SK-N-SH (cell line): ENCODE measurements around the gene PDK1. TPM values are rescaled to one million over a fixed set of nuclear protein-coding genes. Genes with fewer than 3 reads are reported as not detected.
"Not testable (repeated sequence)": the region's sequence is repeated elsewhere in the genome, so short reads cannot be mapped to it uniquely, and the experiment has no call there.

Source experiments
- CTCF ChIA-PET: fragments of 300-600, 350-600 bp; formaldehyde crosslinking; extraction: SDS; loops from one replicate; lab custom pipeline; 2021; lab: Yijun Ruan, JAX
- POLR2A ChIA-PET: fragments of 350-600 bp; sonication (Branson Sonifier 250); formaldehyde crosslinking; extraction: SDS; loops from one replicate; lab custom pipeline; 2020; ENCODE audit warnings: antibody characterized with exemption, inconsistent platforms; lab: Yijun Ruan, JAX
- DNase-seq: peaks from one replicate; pipeline ENCODE4 v3.0.0; 2012
- H2AFZ ChIP-seq: fragments of 200-600 bp; sonication (generic); 2 replicates; pipeline ENCODE4 v1.8.1; 2016; ENCODE audit warnings: antibody characterized with exemption, mild to moderate bottlenecking, low read depth
- H3F3A ChIP-seq: fragments of 200-600 bp; sonication (generic); replicated peaks from 2 replicates; pipeline ENCODE3; 2016; ENCODE audit warnings: antibody characterized with exemption, mild to moderate bottlenecking; ENCODE audit not compliant: insufficient read depth
- H3K27ac ChIP-seq, 2 experiments: fragments of 200-500 bp in 1 of 2; fragments of 200-600 bp in 1 of 2; sonication (Bioruptor generic) in 1 of 2; sonication (generic), shearing (Covaris generic) in 1 of 2; 2 replicates each; pipeline versions ENCODE4 v1.5.1 to v1.6.1; 2014 to 2016; ENCODE audit warnings: low read depth in 2 of 2, inconsistent platforms in 1 of 2, low read length in 1 of 2, mild to moderate bottlenecking in 1 of 2, mixed read lengths in 1 of 2
- H3K27me3 ChIP-seq: fragments of 200-600 bp; sonication (generic), shearing (Covaris generic); 2 replicates; pipeline ENCODE4 v1.6.1; 2016; ENCODE audit warnings: mixed run types; ENCODE audit not compliant: insufficient read depth
- H3K36me3 ChIP-seq, 2 experiments: fragments of 200-500 bp in 1 of 2; fragments of 200-600 bp in 1 of 2; sonication (Bioruptor generic) in 1 of 2; sonication (generic) in 1 of 2; replicated peaks in 1 of 2; 2 replicates each; pipeline versions ENCODE3 to v1.5.1; 2014 to 2016; ENCODE audit warnings: low read length in 1 of 2, mild to moderate bottlenecking in 1 of 2; ENCODE audit not compliant: insufficient read depth in 2 of 2, control insufficient read depth in 1 of 2
- H3K4me1 ChIP-seq, 2 experiments: fragments of 200-500 bp in 1 of 2; fragments of 200-600 bp in 1 of 2; sonication (Bioruptor generic) in 1 of 2; sonication (generic), shearing (Covaris generic) in 1 of 2; 2 replicates each; pipeline versions ENCODE4 v1.5.1 to v1.6.1; 2014 to 2016; ENCODE audit warnings: low read depth in 1 of 2, low read length in 1 of 2, mixed run types in 1 of 2; ENCODE audit not compliant: insufficient read depth in 2 of 2, control insufficient read depth in 1 of 2
- H3K4me2 ChIP-seq: fragments of 200-600 bp; sonication (generic), shearing (Covaris generic); 2 replicates; pipeline ENCODE4 v1.6.1; 2017; ENCODE audit warnings: mixed run types
- H3K4me3 ChIP-seq, 2 experiments: fragments of 200-500 bp in 1 of 2; fragments of 200-600 bp in 1 of 2; sonication (Bioruptor generic) in 1 of 2; sonication (generic), shearing (Covaris generic) in 1 of 2; 2 replicates each; pipeline versions ENCODE4 v1.5.1 to v1.8.1; 2014 to 2016; ENCODE audit warnings: low read depth in 2 of 2, inconsistent platforms in 1 of 2, low read length in 1 of 2, mild to moderate bottlenecking in 1 of 2, mixed read lengths in 1 of 2, moderate library complexity in 1 of 2
- H3K79me2 ChIP-seq: fragments of 200-600 bp; sonication (generic); 2 replicates; pipeline ENCODE4 v1.8.1; 2017; ENCODE audit warnings: mild to moderate bottlenecking; ENCODE audit not compliant: insufficient read depth
- H3K9ac ChIP-seq: fragments of 200-600 bp; sonication (generic); 2 replicates; pipeline ENCODE4 v1.6.1; 2017; ENCODE audit warnings: mixed run types
- H3K9me2 ChIP-seq: fragments of 200-600 bp; sonication (generic); 2 replicates; pipeline ENCODE4 v1.6.1; 2017; ENCODE audit warnings: mixed run types
- H3K9me3 ChIP-seq: fragments of 200-600 bp; sonication (generic); 2 replicates; pipeline ENCODE4 v1.6.1; 2017; ENCODE audit warnings: mixed run types, mild to moderate bottlenecking, moderate library complexity
- H4K20me1 ChIP-seq: fragments of 200-600 bp; sonication (generic); 2 replicates; pipeline ENCODE4 v1.6.1; 2017; ENCODE audit warnings: mild to moderate bottlenecking, mixed run types; ENCODE audit not compliant: insufficient read depth
- CTCF ChIP-seq: fragments of 200-600 bp; sonication (generic); IDR thresholded peaks from 2 replicates; pipeline ENCODE4 v1.6.1; 2017; ENCODE audit warnings: antibody characterized with exemption, mild to moderate bottlenecking, moderate library complexity
- ELF1 ChIP-seq: IDR thresholded peaks from 2 replicates; pipeline ENCODE4 v1.4.0; 2012
- EP300 ChIP-seq, 2 experiments: IDR thresholded peaks; 2 replicates each; pipeline versions ENCODE4 v1.4.0 to v1.6.1; 2012; ENCODE audit warnings: borderline replicate concordance in 1 of 2, low read depth in 1 of 2, low read length in 1 of 2
- FOSL2 ChIP-seq: IDR thresholded peaks from 2 replicates; pipeline ENCODE4 v1.4.0; 2012; ENCODE audit warnings: low read depth, mild to moderate bottlenecking, moderate library complexity, borderline replicate concordance
- FOXJ3 ChIP-seq: sonication (generic); formaldehyde crosslinking; IDR thresholded peaks from 2 replicates; pipeline ENCODE4 v1.5.1; 2020; ENCODE audit warnings: mild to moderate bottlenecking, missing genetic modification reagents
- GABPA ChIP-seq: IDR thresholded peaks from 2 replicates; pipeline ENCODE4 v1.4.0; 2012; ENCODE audit warnings: low read depth, mild to moderate bottlenecking
- JUND ChIP-seq: IDR thresholded peaks from 2 replicates; pipeline ENCODE4 v1.4.0; 2012
- MEF2A ChIP-seq: IDR thresholded peaks from 2 replicates; pipeline ENCODE4 v1.4.0; 2012; ENCODE audit warnings: low read depth, borderline replicate concordance
- NFIC ChIP-seq: IDR thresholded peaks from 2 replicates; pipeline ENCODE4 v1.4.0; 2012; ENCODE audit warnings: borderline replicate concordance
- POLR2AphosphoS5 ChIP-seq: IDR thresholded peaks from 2 replicates; pipeline ENCODE4 v1.6.1; 2012; ENCODE audit warnings: low read depth, low read length
- REST ChIP-seq: IDR thresholded peaks from 2 replicates; pipeline ENCODE4 v1.6.1; 2012; ENCODE audit warnings: mild to moderate bottlenecking, low read depth, low read length, moderate library complexity
- RXRA ChIP-seq: IDR thresholded peaks from 2 replicates; pipeline ENCODE4 v1.4.0; 2012; ENCODE audit warnings: low read depth, mild to moderate bottlenecking, borderline replicate concordance
- SMC3 ChIP-seq: IDR thresholded peaks from 2 replicates; pipeline ENCODE4 v1.6.1; 2012; ENCODE audit warnings: low read depth, low read length, improper control_type of control experiment
- TAF1 ChIP-seq: IDR thresholded peaks from 2 replicates; pipeline ENCODE4 v1.6.1; 2012; ENCODE audit warnings: low read depth, mild to moderate bottlenecking, low read length, moderate library complexity, borderline replicate concordance
- WGBS: methylation state at CpG from one replicate; pipeline ENCODE4 v1.1.6; 2017; ENCODE audit warnings: low lambda C conversion rate; 5-methylcytosine and 5-hydroxymethylcytosine counted together
- polyA plus RNA-seq, 3 experiments: library from polyadenylated mRNA; depleted of rRNA; stranded (reverse); fragments of >200 nt; gene quantifications; 2 replicates each; pipeline ENCODE4 v1.2.3, GENCODE V29; 2012
- TF ChIP-seq, protein P1 (sequence below): fragments of 150-350 bp; IDR thresholded peaks from 2 replicates; pipeline ENCODE4 v1.6.1; 2017; ENCODE audit warnings: antibody characterized with exemption, low read length, low read depth, borderline replicate concordance
- TF ChIP-seq, protein P2 (sequence below): IDR thresholded peaks from 2 replicates; pipeline ENCODE4 v1.4.0; 2012; ENCODE audit warnings: low read depth, borderline replicate concordance
- TF ChIP-seq, protein P3 (sequence below): fragments of 150-350 bp; IDR thresholded peaks from 2 replicates; pipeline ENCODE4 v1.6.1; 2016; ENCODE audit warnings: mild to moderate bottlenecking, low read depth, low read length

PDK1 gene
- polyA plus RNA-seq, 1 of the 3 experiments (the other 2 are of a cell fraction): 5.3 TPM

DNA sequence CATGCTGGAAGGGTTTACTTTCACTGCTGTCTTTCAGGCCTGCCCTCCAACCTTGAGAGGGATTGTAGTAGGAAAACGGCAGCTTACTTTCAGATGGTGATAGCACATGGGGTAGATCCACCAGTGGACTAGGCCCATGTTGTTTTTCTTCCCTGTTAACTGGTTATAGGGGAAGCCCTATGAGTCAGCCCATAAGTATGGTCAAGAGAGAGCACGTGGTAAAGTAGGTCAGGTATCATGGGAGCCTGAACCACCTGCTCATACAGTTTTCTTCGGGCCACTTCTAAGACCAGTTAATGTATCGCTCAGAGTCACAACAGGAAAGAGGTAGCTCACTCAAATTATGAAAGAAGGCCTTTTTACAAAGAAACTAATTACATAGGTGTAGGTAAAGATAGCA is 33.0 kb downstream of the PDK1 start:
- CTCF ChIA-PET: interaction anchor here (1.0 to 2.6 kb wide), 2 partner anchors 8 to 121 kb away, joined by 4 to 9 read pairs; no protein-coding TSS in a partner anchor
- Histone ChIP-seq H4K20me1 (no peaks in the 10 kb centered on the region), H3K79me2 (no peaks in the 10 kb centered on the region), H3K9me2 (no peaks in the 10 kb centered on the region), H3K9ac (no peak overlapping the region), H2AFZ (no peak overlapping the region), H3K4me2 (no peak overlapping the region), H3K4me3 (no peak overlapping the region), H3K27ac (no peak overlapping the region), H3K9me3 (no peaks in the 10 kb centered on the region), H3F3A (no peaks in the 10 kb centered on the region), H3K4me1 (peaks cover 0 to 2% of the 10 kb centered on the region in 2 experiments; a peak in 1 of 4 replicates), H3K27me3 (no peaks in the 10 kb centered on the region), H3K36me3 (peaks cover 7 to 44% of the 10 kb centered on the region in 2 experiments)
- DNase-seq: no peak
- TF ChIP-seq POLR2AphosphoS5 (no peak), GABPA (no peak), TAF1 (no peak), REST (no peak), EP300 (IDR thresholded peaks at IDR 0.05; ENCODE audit: borderline replicate concordance in 1 of 2, low read depth in 1 of 2, low read length in 1 of 2) (no peak), ELF1 (no peak), RXRA (no peak), NFIC (no peak), MEF2A (no peak), FOXJ3 (no peak), JUND (no peak), CTCF (no peak), FOSL2 (no peak), SMC3 (no peak)
- TF ChIP-seq, protein P1, sequence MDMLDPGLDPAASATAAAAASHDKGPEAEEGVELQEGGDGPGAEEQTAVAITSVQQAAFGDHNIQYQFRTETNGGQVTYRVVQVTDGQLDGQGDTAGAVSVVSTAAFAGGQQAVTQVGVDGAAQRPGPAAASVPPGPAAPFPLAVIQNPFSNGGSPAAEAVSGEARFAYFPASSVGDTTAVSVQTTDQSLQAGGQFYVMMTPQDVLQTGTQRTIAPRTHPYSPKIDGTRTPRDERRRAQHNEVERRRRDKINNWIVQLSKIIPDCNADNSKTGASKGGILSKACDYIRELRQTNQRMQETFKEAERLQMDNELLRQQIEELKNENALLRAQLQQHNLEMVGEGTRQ: no peak
- TF ChIP-seq, protein P2, sequence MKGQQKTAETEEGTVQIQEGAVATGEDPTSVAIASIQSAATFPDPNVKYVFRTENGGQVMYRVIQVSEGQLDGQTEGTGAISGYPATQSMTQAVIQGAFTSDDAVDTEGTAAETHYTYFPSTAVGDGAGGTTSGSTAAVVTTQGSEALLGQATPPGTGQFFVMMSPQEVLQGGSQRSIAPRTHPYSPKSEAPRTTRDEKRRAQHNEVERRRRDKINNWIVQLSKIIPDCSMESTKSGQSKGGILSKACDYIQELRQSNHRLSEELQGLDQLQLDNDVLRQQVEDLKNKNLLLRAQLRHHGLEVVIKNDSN: no peak
- TF ChIP-seq, protein P3, sequence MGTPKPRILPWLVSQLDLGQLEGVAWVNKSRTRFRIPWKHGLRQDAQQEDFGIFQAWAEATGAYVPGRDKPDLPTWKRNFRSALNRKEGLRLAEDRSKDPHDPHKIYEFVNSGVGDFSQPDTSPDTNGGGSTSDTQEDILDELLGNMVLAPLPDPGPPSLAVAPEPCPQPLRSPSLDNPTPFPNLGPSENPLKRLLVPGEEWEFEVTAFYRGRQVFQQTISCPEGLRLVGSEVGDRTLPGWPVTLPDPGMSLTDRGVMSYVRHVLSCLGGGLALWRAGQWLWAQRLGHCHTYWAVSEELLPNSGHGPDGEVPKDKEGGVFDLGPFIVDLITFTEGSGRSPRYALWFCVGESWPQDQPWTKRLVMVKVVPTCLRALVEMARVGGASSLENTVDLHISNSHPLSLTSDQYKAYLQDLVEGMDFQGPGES: no peak
- 89% methylated on average over 4 of the region's 4 CpGs for WGBS
- POLR2A ChIA-PET: no interaction called here

- CTCF ChIA-PET: interaction anchor here (4.0 to 5.0 kb wide), 2 partner anchors 10 to 119 kb away, joined by 16 to 50 read pairs; no protein-coding TSS in a partner anchor
- H3K4me2 ChIP-seq, H4K20me1 ChIP-seq, DNase-seq, H3K79me2 ChIP-seq, H3K27ac ChIP-seq, H3K4me3 ChIP-seq, H3K27me3 ChIP-seq, H3K9me3 ChIP-seq, H3F3A ChIP-seq, POLR2A ChIA-PET, H3K9ac ChIP-seq, H2AFZ ChIP-seq, H3K9me2 ChIP-seq, H3K4me1 ChIP-seq: not testable (repeated sequence)
- 94% methylated on average over 4 of the region's 4 CpGs for WGBS
- H3K36me3 ChIP-seq: peaks cover 16 to 44% of the 10 kb centered on the region in 2 experiments
These were observed 35.5 kb downstream of the PDK1 start for GRCh38 chr2:172591386-172591785.
